HT-29 (cell line): ENCODE results near the gene HEXD. TPM values are rescaled to one million over a fixed set of nuclear protein-coding genes. Genes with fewer than 3 reads are reported as not detected.
"Not testable (repeated sequence)": the region's sequence is repeated elsewhere in the genome, so short reads cannot be mapped to it uniquely, and the experiment has no call there.

ENCODE experiments used
- DNase-seq: peaks from one replicate; pipeline ENCODE4 v3.0.0-alpha.2; 2015; ENCODE audit warnings: low spot score
- total RNA-seq: library from RNA; depleted of rRNA; stranded (reverse); fragments of >200 nt; shearing (Covaris generic); gene quantifications from 2 replicates; pipeline ENCODE4 v1.2.3, GENCODE V29; 2014

Gene HEXD
- total RNA-seq, 1 experiment from 2014 or later: 25.8 TPM

GRCh38 chr17:82457929-82458178 lies 39.7 kb downstream of the HEXD start:
- DNase-seq: peak; percentile 98

GRCh38 chr17:82458179-82458884 lies 40.2 kb downstream of the HEXD start, which contains the start of gene NARF:
NARF (plus strand) TSS chr17:82458741; CDS start chr17:82458804, 63 bp downstream.
- peak; percentile 98 for DNase-seq

- peak; percentile 29 for DNase-seq
These were observed 40.8 kb downstream of the HEXD start for GRCh38 chr17:82458885-82459424.

GRCh38 chr17:82459936-82460335 lies 41.8 kb downstream of the HEXD start:
- DNase-seq: not testable (repeated sequence)

- DNase-seq: no peak
These were observed 43.8 kb downstream of the HEXD start for GRCh38 chr17:82461827-82462524.

GRCh38 chr17:82463391-82463790 lies 45.2 kb downstream of the HEXD start:
- no peak for DNase-seq

- DNase-seq: no peak
These were observed 45.9 kb downstream of the HEXD start for GRCh38 chr17:82463925-82464566.

GRCh38 chr17:82464567-82464929 lies 46.4 kb downstream of the HEXD start:
- no peak for DNase-seq

- DNase-seq: no peak
These were observed 47.0 kb downstream of the HEXD start for GRCh38 chr17:82465023-82465603.

GRCh38 chr17:82468692-82469091 lies 50.5 kb downstream of the HEXD start:
- no peak for DNase-seq

GRCh38 chr17:82470065-82470464 lies 51.9 kb downstream of the HEXD start:
- DNase-seq: no peak

- DNase-seq: no peak
These were observed 56.3 kb downstream of the HEXD start for GRCh38 chr17:82474223-82475010.

GRCh38 chr17:82475458-82475857 lies 57.3 kb downstream of the HEXD start:
- DNase-seq: no peak

GRCh38 chr17:82477934-82478333 lies 59.8 kb downstream of the HEXD start:
- DNase-seq: no peak

GRCh38 chr17:82479602-82480001 lies 61.5 kb downstream of the HEXD start:
- no peak for DNase-seq

- DNase-seq: no peak
These were observed 62.2 kb downstream of the HEXD start for GRCh38 chr17:82480318-82480717.

- no peak for DNase-seq
These were observed 65.1 kb downstream of the HEXD start for GRCh38 chr17:82483204-82483660.

GRCh38 chr17:82483836-82484235 lies 65.7 kb downstream of the HEXD start:
- DNase-seq: no peak

- DNase-seq: no peak
These were observed 68.3 kb downstream of the HEXD start for GRCh38 chr17:82486231-82487094.

- DNase-seq: no peak
These were observed 69.8 kb downstream of the HEXD start for GRCh38 chr17:82487910-82488309.
